HFFc6 (cell line): ENCODE measurements around the gene TMEM11. TPM values are rescaled to one million over a fixed set of nuclear protein-coding genes. Genes with fewer than 3 reads are reported as not detected.

Source experiments
- DNase-seq: peaks from one replicate; pipeline ENCODE4 v3.0.0-alpha.2; 2018
- H3K27ac Mint-ChIP-seq: 2 replicates; pipeline ENCODE4 v1.8.0; 2020; ENCODE audit warnings: mild to moderate bottlenecking, mixed read lengths
- H3K27me3 Mint-ChIP-seq: 2 replicates; pipeline ENCODE4 v1.8.0; 2021; ENCODE audit warnings: mild to moderate bottlenecking, moderate library complexity, mixed read lengths; ENCODE audit not compliant: insufficient read depth
- H3K36me3 Mint-ChIP-seq: 2 replicates; pipeline ENCODE4 v1.8.0; 2021; ENCODE audit warnings: low read depth, mixed read lengths
- H3K4me1 Mint-ChIP-seq: 2 replicates; pipeline ENCODE4 v1.8.0; 2020; ENCODE audit warnings: low read depth, mixed read lengths
- H3K4me3 Mint-ChIP-seq: 2 replicates; pipeline ENCODE4 v1.8.0; 2020; ENCODE audit warnings: mild to moderate bottlenecking, moderate library complexity, mixed read lengths
- H3K9me3 Mint-ChIP-seq: 2 replicates; pipeline ENCODE4 v1.8.0; 2020; ENCODE audit warnings: mild to moderate bottlenecking, mixed read lengths
- total RNA-seq, 6 experiments: library from RNA; stranded (reverse); fragmentation: NEBNext Ultra II Directional; extraction: Animal tissue kit (Norgen Biotek cat#: 25700); gene quantifications; 2 replicates in 1 of 6; 3 replicates in 5 of 6; pipeline ENCODE4 v1.2.3, GENCODE V29; 2021
- TF ChIP-seq, protein P1 (sequence below): fragments of 200-600 bp; sonication (generic); IDR thresholded peaks from 2 replicates; pipeline ENCODE4 v1.5.0; 2021; ENCODE audit warnings: antibody characterized with exemption, mild to moderate bottlenecking

Gene TMEM11
- total RNA-seq, 6 experiments from 2014 or later, result 32.5 to 37.6 (median 33.9) TPM

DNA sequence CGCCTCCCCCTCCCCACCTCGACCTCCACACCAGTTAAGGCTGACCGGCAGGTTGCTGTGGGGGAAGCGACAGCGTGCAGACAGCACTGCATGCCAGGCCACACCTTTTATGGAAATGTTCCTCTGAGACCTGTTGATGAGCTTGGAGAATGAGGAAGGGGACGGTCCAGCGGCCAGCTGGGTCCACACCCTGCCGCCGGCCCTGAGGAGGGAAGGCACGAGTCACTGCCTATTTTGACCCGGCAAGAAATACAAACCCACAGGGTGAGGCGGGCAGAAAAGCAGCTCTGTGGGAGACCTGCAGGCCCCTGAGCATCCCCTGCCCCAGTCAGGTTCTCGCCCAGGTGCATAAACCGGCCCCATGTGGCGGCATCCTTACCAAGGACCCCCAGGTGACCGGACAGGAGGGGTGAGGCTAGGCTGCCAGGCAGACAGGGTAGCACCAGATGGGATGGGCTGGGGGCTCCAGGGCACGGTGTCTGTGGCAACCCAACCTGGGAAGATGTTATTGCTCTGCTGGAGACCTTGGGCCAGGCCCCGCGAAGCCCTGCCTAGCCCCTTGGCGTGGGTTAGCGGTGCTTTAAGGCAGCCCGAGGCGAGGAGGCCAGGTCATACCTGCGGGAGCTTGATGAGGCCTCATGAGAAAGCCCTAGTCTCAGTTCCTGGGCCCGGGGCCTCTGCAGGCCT, 26.6 kb upstream of the TMEM11 start:
- TF ChIP-seq, protein P1, sequence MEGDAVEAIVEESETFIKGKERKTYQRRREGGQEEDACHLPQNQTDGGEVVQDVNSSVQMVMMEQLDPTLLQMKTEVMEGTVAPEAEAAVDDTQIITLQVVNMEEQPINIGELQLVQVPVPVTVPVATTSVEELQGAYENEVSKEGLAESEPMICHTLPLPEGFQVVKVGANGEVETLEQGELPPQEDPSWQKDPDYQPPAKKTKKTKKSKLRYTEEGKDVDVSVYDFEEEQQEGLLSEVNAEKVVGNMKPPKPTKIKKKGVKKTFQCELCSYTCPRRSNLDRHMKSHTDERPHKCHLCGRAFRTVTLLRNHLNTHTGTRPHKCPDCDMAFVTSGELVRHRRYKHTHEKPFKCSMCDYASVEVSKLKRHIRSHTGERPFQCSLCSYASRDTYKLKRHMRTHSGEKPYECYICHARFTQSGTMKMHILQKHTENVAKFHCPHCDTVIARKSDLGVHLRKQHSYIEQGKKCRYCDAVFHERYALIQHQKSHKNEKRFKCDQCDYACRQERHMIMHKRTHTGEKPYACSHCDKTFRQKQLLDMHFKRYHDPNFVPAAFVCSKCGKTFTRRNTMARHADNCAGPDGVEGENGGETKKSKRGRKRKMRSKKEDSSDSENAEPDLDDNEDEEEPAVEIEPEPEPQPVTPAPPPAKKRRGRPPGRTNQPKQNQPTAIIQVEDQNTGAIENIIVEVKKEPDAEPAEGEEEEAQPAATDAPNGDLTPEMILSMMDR, result no peak
- peaks cover 8% of the 10 kb centered on the region; the same call in 1 of the 2 replicates for H3K4me1 Mint-ChIP-seq
- no peak overlapping the region for H3K27ac Mint-ChIP-seq
- no peak overlapping the region for H3K4me3 Mint-ChIP-seq
- DNase-seq, result no peak
- H3K36me3 Mint-ChIP-seq, result no peaks in the 10 kb centered on the region
- H3K27me3 Mint-ChIP-seq, result peaks cover 7% of the 10 kb centered on the region
- H3K9me3 Mint-ChIP-seq, result no peaks in the 10 kb centered on the region

DNA sequence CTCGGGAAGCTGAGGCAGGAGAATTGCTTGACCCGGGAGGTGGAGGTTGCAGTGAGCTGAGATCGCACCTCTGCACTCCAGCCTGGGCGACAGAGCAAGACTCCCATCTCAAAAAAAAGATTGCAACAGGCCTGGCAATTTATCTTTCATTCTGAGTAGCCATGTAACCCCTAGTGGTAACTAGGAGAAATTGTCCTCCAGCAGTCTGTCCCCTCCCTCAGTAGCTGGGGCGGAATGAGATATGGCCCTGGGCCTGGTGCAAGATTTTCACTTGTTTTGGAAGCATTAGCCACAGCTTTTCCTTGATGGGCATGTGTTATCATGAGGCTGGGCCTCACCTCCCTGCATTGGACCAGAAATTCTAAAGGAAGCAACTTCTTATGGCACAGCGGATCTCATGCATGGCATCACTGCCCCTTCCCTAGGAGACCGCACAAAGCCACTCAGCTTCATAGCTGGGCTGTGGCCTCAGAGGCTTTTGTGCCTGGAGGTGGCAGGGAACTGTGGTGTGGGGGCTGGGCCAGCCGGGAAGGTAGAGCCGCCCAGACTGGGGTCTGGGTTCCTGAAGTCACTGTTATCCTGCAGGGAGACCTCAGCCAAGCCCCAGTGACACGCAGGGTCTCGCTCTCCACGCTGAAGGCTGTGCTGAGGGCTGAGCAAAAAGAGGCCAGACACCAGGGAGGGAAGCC, 25.9 kb upstream of the TMEM11 start:
- peak; percentile 23 for DNase-seq
- TF ChIP-seq, protein P1, result peak; percentile 75
- Mint-ChIP-seq H3K4me3 (no peak overlapping the region), H3K36me3 (no peaks in the 10 kb centered on the region), H3K4me1 (peaks cover 8% of the 10 kb centered on the region; the same call in 1 of the 2 replicates), H3K9me3 (no peaks in the 10 kb centered on the region), H3K27me3 (peaks cover 7% of the 10 kb centered on the region), H3K27ac (no peak overlapping the region)

DNA sequence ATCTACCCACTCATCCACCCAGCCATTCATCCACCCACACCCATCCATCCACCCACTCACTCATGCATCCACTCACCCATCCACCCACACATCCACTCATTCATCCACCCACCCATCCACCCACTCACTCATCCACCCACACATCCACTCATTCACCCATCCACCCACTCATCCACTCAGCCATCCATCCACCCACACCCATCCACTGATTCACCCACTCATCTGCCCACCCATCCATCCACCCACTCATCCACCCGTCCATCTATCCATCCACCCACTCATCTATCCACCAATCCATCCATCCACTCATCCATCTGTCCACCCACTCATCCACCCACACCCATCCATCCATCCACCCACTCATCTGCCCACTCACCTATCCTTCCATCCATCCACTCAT, 22.0 kb upstream of the TMEM11 start:
- H3K9me3 Mint-ChIP-seq, result peaks cover 9% of the 10 kb centered on the region; the same call in 1 of the 2 replicates
- peaks cover 10% of the 10 kb centered on the region for H3K27me3 Mint-ChIP-seq
- peaks cover 6% of the 10 kb centered on the region for H3K36me3 Mint-ChIP-seq
- no peak overlapping the region for H3K4me3 Mint-ChIP-seq
- H3K27ac Mint-ChIP-seq, result no peak overlapping the region; the same call in 1 of the 2 replicates
- TF ChIP-seq, protein P1, result no peak
- no peak for DNase-seq
- peaks cover 7% of the 10 kb centered on the region; the same call in 1 of the 2 replicates for H3K4me1 Mint-ChIP-seq

DNA sequence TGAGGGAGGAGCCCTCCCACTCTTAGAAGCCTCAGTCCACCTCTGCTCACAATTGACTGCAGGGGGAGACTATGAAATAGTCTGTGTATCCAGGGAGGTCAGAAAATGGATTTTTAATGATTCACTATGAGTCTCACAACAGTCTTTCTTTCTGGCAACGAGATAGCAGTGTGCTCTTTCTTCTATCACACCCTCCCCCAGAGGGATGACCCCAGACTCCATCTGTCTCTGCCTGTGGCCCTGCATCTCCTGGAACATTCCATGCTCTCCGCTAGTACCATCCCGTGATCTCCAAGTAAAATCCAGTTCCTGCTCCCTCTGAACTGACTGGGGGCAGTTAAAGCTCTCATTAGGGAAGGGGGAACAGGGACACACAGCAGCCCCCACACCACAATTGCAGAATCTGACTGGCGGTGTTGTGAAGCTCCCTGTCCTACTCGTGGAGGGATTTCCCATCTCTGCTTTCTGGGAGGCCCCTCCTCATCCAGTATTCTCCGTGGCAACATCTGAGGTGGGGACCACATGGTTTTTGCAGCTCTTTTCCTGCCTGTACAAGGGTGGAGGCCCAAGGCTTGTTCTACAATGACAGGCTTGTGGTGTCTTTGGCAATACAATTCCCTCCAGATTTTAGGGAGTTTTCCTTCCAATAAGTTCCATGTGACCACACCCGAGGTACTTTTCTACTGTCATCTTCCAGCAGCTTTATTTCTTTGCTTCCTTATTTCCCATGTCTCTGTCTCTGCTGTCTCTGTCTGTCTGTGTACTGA, 19.8 kb upstream of the TMEM11 start:
- Mint-ChIP-seq H3K4me1 (peaks cover 7% of the 10 kb centered on the region; the same call in 1 of the 2 replicates), H3K4me3 (no peak overlapping the region), H3K36me3 (peaks cover 6% of the 10 kb centered on the region), H3K9me3 (peaks cover 9% of the 10 kb centered on the region; the same call in 1 of the 2 replicates), H3K27ac (no peak overlapping the region), H3K27me3 (peaks cover 8% of the 10 kb centered on the region)
- DNase-seq, result no peak
- TF ChIP-seq, protein P1, result no peak

DNA sequence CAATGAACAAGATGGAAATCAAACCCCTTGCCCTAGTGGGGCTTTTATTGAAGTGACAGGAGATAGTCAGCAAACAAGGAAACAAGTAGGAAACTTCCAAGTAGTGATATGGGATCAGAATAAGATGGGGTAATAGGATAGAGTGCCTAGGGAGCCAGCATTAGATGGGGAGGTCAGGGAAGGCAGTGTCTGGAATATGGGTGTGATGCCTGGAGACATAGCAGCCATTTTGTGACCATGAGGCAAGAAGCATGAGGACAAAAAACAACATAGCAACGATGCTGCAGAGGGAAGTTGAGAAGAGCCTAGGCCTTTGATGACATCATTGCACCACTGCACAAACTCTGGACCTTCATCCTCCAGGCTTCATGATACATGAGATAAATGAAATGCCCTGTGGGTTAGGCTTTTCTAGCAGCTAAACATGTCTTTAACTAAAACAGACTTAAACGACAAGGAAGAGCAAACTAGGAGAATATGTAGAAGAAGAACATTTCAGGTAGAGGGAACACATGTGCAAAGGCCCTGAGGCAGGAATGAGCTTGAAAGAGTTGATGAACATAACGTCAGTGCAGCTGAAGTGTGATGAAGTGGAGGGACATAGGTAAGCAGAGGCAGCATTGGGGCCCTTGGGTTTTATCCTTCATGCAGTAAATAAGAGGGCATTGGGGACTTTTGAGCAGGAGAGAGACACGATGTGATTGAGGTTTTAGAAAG, 18.2 kb upstream of the TMEM11 start:
- Mint-ChIP-seq H3K4me3 (no peak overlapping the region), H3K36me3 (peaks cover 6% of the 10 kb centered on the region), H3K27me3 (peaks cover 3% of the 10 kb centered on the region), H3K27ac (no peak overlapping the region), H3K4me1 (peaks cover 7% of the 10 kb centered on the region; the same call in 1 of the 2 replicates), H3K9me3 (peaks cover 9% of the 10 kb centered on the region; the same call in 1 of the 2 replicates)
- DNase-seq, result no peak
- TF ChIP-seq, protein P1, result no peak
